Measurements from ENCODE around the gene ZNF662. TPM values are rescaled to one million over a fixed set of nuclear protein-coding genes. Genes with fewer than 3 reads are reported as not detected.

ZNF662 gene
- total RNA-seq, 4 donors from 2014 or later = 7.2 to 25.5 (median 19.6) TPM

DNA sequence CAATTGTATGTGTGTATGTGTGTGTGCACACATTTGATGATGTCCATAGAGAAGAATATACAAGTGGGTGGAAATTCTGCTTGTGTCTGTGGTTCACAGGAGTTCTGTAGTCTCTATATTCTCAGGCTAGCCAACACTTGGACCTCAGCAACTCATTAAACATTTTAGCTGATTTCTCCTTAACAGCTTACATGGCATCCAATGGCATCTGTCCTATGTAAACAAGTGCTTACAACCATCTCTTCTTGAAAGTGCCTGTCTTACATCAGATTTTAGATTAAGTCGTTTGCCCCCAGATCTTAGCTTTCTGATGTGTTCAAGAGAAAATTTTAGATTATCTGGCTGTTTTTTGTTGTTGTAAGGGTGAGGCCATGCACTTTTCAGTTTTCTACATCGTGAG lies 29.0 kb downstream of the ZNF662 start:
- Histone ChIP-seq H3K9me3 (no peaks in the 10 kb centered on the region), H3K4me3 (no peak overlapping the region), H3K27me3 (no peaks in the 10 kb centered on the region), H3K36me3 (no peaks in the 10 kb centered on the region), H3K4me1 (no peaks in the 10 kb centered on the region), H3K27ac (no peak overlapping the region)
- no peak for DNase-seq
- intact Hi-C loops (cut with DNase I; ENCODE audit: low total_unique reads) = no loop called here
- TF ChIP-seq POLR2A (IDR thresholded peaks at IDR 0.05) = no peak
- TF ChIP-seq, protein P1, sequence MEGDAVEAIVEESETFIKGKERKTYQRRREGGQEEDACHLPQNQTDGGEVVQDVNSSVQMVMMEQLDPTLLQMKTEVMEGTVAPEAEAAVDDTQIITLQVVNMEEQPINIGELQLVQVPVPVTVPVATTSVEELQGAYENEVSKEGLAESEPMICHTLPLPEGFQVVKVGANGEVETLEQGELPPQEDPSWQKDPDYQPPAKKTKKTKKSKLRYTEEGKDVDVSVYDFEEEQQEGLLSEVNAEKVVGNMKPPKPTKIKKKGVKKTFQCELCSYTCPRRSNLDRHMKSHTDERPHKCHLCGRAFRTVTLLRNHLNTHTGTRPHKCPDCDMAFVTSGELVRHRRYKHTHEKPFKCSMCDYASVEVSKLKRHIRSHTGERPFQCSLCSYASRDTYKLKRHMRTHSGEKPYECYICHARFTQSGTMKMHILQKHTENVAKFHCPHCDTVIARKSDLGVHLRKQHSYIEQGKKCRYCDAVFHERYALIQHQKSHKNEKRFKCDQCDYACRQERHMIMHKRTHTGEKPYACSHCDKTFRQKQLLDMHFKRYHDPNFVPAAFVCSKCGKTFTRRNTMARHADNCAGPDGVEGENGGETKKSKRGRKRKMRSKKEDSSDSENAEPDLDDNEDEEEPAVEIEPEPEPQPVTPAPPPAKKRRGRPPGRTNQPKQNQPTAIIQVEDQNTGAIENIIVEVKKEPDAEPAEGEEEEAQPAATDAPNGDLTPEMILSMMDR (IDR thresholded peaks at IDR 0.05) = no peak

DNA sequence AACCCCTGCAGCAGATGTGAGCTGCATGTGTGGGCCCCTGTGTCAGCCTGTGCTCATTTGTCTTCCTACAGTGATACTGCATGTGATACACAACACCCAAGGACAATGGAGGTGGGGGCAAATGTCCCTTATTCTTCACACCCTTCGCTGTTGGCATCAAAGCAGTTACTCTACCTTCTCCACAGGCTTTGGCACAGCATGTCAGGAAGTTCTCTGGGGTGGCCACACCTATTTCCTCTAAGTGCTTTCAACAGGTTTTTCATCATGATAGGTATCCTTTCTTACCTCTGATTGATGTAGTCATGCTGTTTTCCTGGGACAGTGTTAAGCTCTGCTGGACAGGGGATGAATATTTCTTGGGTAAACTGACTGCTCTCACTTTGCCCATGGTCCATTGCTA lies 29.5 kb downstream of the ZNF662 start:
- no peaks in the 10 kb centered on the region for H3K9me3 ChIP-seq
- H3K27ac ChIP-seq = no peak overlapping the region
- no peaks in the 10 kb centered on the region for H3K36me3 ChIP-seq
- H3K27me3 ChIP-seq = no peaks in the 10 kb centered on the region
- no peak overlapping the region for H3K4me3 ChIP-seq
- intact Hi-C loops (cut with DNase I; ENCODE audit: low total_unique reads) = no loop called here
- H3K4me1 ChIP-seq = no peaks in the 10 kb centered on the region
- no peak for DNase-seq
- TF ChIP-seq POLR2A (IDR thresholded peaks at IDR 0.05) = no peak
- TF ChIP-seq, protein P1 (IDR thresholded peaks at IDR 0.05) = no peak

DNA sequence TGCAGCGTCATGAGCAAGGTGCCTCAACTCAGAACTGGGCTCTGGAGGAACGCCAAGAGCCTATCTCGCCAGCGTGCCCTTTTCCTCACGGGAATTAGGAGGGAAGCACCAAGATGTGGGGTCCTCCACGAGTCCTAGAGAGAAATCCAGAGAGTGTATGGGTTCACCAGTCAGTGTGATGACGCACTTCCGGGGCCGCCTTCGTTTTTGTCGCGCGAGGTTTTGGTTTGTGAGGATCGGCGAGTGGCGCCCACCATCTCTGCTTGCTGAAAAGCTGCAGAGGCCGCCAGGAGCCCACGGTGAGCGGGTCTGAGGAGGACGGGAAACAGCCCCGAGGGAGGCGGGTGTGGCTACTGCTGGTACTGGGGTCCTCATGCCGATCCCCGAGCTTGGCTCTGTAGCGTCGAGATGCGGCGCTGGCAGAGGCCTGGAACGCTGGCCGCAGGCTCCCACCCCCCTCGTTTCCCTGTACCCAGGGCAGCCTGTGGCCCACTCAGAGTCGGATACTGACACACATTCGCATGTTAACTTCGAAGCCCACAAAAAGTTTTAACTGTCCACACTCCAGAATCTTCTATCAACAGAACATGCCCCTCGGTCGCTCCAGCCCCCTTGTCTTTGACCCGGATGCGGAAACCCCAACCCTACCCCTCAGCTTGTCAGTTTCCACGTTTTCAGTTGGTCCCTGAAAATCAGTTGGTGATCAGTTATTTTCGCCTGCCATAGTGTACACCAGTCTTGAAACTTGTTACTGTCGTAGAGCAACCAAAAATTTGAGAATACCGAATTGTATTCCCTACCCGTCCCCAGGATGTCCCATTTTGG lies 30.4 kb downstream of the ZNF662 start:
- Histone ChIP-seq H3K27me3 (no peaks in the 10 kb centered on the region), H3K4me1 (no peaks in the 10 kb centered on the region), H3K9me3 (no peaks in the 10 kb centered on the region), H3K4me3 (peak overlapping the region; percentile 23 to 45), H3K27ac (peak overlapping the region in 1 of 2 donors; percentile 25), H3K36me3 (no peaks in the 10 kb centered on the region)
- DNase-seq = peak; percentile 55 to 70
- TF ChIP-seq, protein P1 (IDR thresholded peaks at IDR 0.05) = no peak
- TF ChIP-seq POLR2A (IDR thresholded peaks at IDR 0.05) = no peak
- intact Hi-C loops (cut with DNase I; ENCODE audit: low total_unique reads) = no loop called here

DNA sequence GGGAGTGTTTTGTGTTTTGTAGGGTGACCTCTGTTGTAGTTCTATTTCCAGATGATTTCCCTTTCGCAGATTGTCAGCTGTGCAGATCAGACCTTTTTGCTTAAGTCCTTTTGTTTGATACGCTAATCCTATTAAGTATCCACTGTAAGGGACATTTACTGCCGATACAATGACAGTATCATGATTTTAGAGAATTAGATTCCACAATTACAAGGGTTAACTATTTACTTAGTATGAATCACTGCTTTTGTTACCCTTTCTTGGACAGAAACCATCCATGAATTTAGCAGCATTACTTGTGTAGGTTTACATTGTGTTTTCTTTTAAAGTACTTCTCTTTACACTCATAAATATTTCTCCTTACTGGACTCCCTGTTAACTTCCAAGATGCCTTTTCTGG lies 31.4 kb downstream of the ZNF662 start:
- H3K27me3 ChIP-seq = no peaks in the 10 kb centered on the region
- intact Hi-C loops (cut with DNase I; ENCODE audit: low total_unique reads) = no loop called here
- H3K4me3 ChIP-seq = no peak overlapping the region
- TF ChIP-seq POLR2A (IDR thresholded peaks at IDR 0.05) = no peak
- TF ChIP-seq, protein P1 (IDR thresholded peaks at IDR 0.05) = no peak
- no peak overlapping the region for H3K27ac ChIP-seq
- no peak for DNase-seq
- H3K9me3 ChIP-seq = no peaks in the 10 kb centered on the region
- no peaks in the 10 kb centered on the region for H3K36me3 ChIP-seq
- no peaks in the 10 kb centered on the region for H3K4me1 ChIP-seq

DNA sequence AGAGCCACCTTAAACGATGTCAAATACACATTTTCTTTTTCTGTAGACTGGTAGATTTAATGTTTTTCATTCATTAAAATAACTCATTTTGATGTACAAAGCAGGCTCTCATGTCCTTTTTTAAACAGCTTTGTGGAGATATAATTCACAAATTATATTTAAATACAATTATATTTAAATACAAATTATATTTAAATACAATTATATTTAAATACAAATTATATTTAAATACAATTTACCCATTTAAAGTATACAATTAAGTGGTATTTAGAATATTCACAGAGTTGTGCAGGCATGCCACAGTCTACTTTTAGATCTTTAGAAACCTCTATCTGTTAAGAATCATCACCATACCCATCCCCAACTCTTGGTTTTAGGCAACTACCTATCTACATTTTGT lies 36.8 kb downstream of the ZNF662 start:
- Histone ChIP-seq H3K36me3 (no peaks in the 10 kb centered on the region), H3K4me3 (no peak overlapping the region), H3K9me3 (no peaks in the 10 kb centered on the region), H3K4me1 (no peaks in the 10 kb centered on the region), H3K27ac (no peak overlapping the region), H3K27me3 (no peaks in the 10 kb centered on the region)
- TF ChIP-seq, protein P1 (IDR thresholded peaks at IDR 0.05) = no peak
- TF ChIP-seq POLR2A (IDR thresholded peaks at IDR 0.05) = no peak
- DNase-seq = no peak
- intact Hi-C loops (cut with DNase I; ENCODE audit: low total_unique reads) = no loop called here

Data from uterus (tissue), 4 donors.